Panc1 (cell line): ENCODE results near the gene HDAC11. TPM values are rescaled to one million over a fixed set of nuclear protein-coding genes. Genes with fewer than 3 reads are reported as not detected.

Experiments used
- ATAC-seq: fragments of 200-7000 bp; cut with Tn5 transposase; 2 replicates; pipeline ENCODE4 v1.9.1; 2020; ENCODE audit warnings: mild to moderate bottlenecking, moderate library complexity
- BruUV-seq: library from RNA; stranded (reverse); fragments of 400-500 nt; replicated peaks from 2 replicates; lab custom pipeline; 2021; lab: Mats Ljungman, UMichigan
- CTCF ChIA-PET: fragments of 300-600 bp; sonication (Branson Sonifier 250); formaldehyde crosslinking; loops from one replicate; lab custom pipeline; 2022; ENCODE audit warnings: antibody characterized with exemption; lab: Charles Lee
- POLR2A ChIA-PET: fragments of 300-600 bp; sonication (Branson Sonifier 250); formaldehyde crosslinking; loops from one replicate; lab custom pipeline; 2022; ENCODE audit warnings: antibody characterized with exemption; lab: Charles Lee
- DNase-seq: peaks from one replicate; pipeline ENCODE4 v3.0.0-alpha.2; 2010; ENCODE audit warnings: low read depth, low spot score
- H3K27ac ChIP-seq: 2 replicates; pipeline ENCODE4 v1.5.1; 2011; ENCODE audit warnings: mild to moderate bottlenecking, low read length, inconsistent platforms
- H3K27me3 ChIP-seq: fragments of 200-500 bp; sonication (Bioruptor generic); 2 replicates; pipeline ENCODE4 v1.6.0; 2014; ENCODE audit warnings: low read length, inconsistent platforms; ENCODE audit not compliant: control insufficient read depth, insufficient read depth
- H3K36me3 ChIP-seq: fragments of 200-500 bp; sonication (Bioruptor generic); 2 replicates; pipeline ENCODE4 v1.5.1; 2014; ENCODE audit warnings: inconsistent platforms, mild to moderate bottlenecking, low read length, moderate library complexity; ENCODE audit not compliant: control insufficient read depth, insufficient read depth
- H3K4me1 ChIP-seq: 2 replicates; pipeline ENCODE4 v1.5.1; 2011; ENCODE audit warnings: inconsistent platforms, mild to moderate bottlenecking, low read length, moderate library complexity; ENCODE audit not compliant: control insufficient read depth, insufficient read depth
- H3K4me3 ChIP-seq, 2 experiments: 2 replicates each; pipeline ENCODE4 v1.5.1; 2011 to 2012; ENCODE audit warnings: low read depth in 2 of 2, low read length in 2 of 2, mild to moderate bottlenecking in 2 of 2, inconsistent platforms in 1 of 2, moderate library complexity in 1 of 2
- H3K9me3 ChIP-seq: fragments of 200-500 bp; sonication (Bioruptor generic); 2 replicates; pipeline ENCODE4 v1.5.1; 2014; ENCODE audit warnings: low read depth, mild to moderate bottlenecking, inconsistent platforms, low read length, moderate library complexity; ENCODE audit not compliant: control insufficient read depth, insufficient read depth
- POLR2AphosphoS5 ChIP-seq: IDR thresholded peaks from 2 replicates; pipeline ENCODE4 v1.6.1; 2012; ENCODE audit warnings: mild to moderate bottlenecking, low read depth, low read length, moderate library complexity
- REST ChIP-seq, 2 experiments: IDR thresholded peaks; 2 replicates each; pipeline ENCODE4 v1.6.1; 2011 to 2012; ENCODE audit warnings: low read depth in 2 of 2, control low read depth in 1 of 2, low read length in 1 of 2, mild to moderate bottlenecking in 1 of 2, moderate library complexity in 1 of 2; ENCODE audit not compliant: insufficient read depth in 1 of 2
- SIN3A ChIP-seq: IDR thresholded peaks from 2 replicates; pipeline ENCODE4 v1.6.1; 2012; ENCODE audit warnings: low read depth, mild to moderate bottlenecking, low read length, moderate library complexity, borderline replicate concordance; ENCODE audit not compliant: insufficient read depth
- TCF7L2 ChIP-seq: IDR thresholded peaks from 2 replicates; pipeline ENCODE4 v1.6.1; 2011; ENCODE audit warnings: mild to moderate bottlenecking, low read depth, low read length, inconsistent platforms
- in situ Hi-C: cut with HindIII; loops from 2 replicates; pipeline ENCODE4 v1.10.0; 2016; ENCODE audit warnings: low sequenced_read_pairs, low pct_unique_long_range_greater_than_20kb
- intact Hi-C: fragments of 100-400 bp; cut with micrococcal nuclease; formaldehyde crosslinking; loops from one replicate; pipeline ENCODE4 v1.10.0; 2022; ENCODE audit not compliant: unreplicated experiment
- total RNA-seq: library from RNA; stranded (reverse); gene quantifications from one replicate; pipeline ENCODE4 v1.2.1, GENCODE V29; 2021; ENCODE audit not compliant: unreplicated experiment
- TF ChIP-seq, protein P1 (sequence below): fragments of 450-650 bp; IDR thresholded peaks from 2 replicates; pipeline ENCODE4 v1.5.1; 2017; ENCODE audit warnings: mild to moderate bottlenecking

Gene HDAC11
- total RNA-seq, 1 experiment from 2014 or later: 10.6 TPM

- POLR2A ChIA-PET: no interaction called here
- H3K27me3 ChIP-seq: no peaks in the 10 kb centered on the region
- H3K4me1 ChIP-seq: no peaks in the 10 kb centered on the region
- in situ Hi-C loops (no loop called here), intact Hi-C loops (no loop called here)
- H3K36me3 ChIP-seq: no peaks in the 10 kb centered on the region
- TF ChIP-seq REST (IDR thresholded peaks at IDR 0.05; ENCODE audit: insufficient read depth in 1 of 2, low read depth in 2 of 2, low read length in 1 of 2) (no peak), TCF7L2 (no peak), SIN3A (no peak), POLR2AphosphoS5 (no peak)
- TF ChIP-seq, protein P1, sequence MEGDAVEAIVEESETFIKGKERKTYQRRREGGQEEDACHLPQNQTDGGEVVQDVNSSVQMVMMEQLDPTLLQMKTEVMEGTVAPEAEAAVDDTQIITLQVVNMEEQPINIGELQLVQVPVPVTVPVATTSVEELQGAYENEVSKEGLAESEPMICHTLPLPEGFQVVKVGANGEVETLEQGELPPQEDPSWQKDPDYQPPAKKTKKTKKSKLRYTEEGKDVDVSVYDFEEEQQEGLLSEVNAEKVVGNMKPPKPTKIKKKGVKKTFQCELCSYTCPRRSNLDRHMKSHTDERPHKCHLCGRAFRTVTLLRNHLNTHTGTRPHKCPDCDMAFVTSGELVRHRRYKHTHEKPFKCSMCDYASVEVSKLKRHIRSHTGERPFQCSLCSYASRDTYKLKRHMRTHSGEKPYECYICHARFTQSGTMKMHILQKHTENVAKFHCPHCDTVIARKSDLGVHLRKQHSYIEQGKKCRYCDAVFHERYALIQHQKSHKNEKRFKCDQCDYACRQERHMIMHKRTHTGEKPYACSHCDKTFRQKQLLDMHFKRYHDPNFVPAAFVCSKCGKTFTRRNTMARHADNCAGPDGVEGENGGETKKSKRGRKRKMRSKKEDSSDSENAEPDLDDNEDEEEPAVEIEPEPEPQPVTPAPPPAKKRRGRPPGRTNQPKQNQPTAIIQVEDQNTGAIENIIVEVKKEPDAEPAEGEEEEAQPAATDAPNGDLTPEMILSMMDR: no peak
- no peaks in the 10 kb centered on the region for H3K9me3 ChIP-seq
- no peak overlapping the region for H3K27ac ChIP-seq
- H3K4me3 ChIP-seq: no peak overlapping the region
- DNase-seq (no peak), ATAC-seq (no peak)
- CTCF ChIA-PET: interaction anchor here (0.6 kb wide), 1 partner anchor 61 kb away, joined by 3 read pairs; no protein-coding TSS in a partner anchor
- BruUV-seq: no TSS peak
Measured at GRCh38 chr3:13539292-13539638, 59.2 kb downstream of the HDAC11 start.

GRCh38 chr3:13539671-13540070 is 59.6 kb downstream of the HDAC11 start:
- H3K27ac ChIP-seq: no peak overlapping the region
- intact Hi-C loops: no loop called here
- H3K9me3 ChIP-seq: no peaks in the 10 kb centered on the region

More at GRCh38 chr3:13539671-13540070, 59.6 kb downstream of the HDAC11 start:
- ATAC-seq (no peak), DNase-seq (no peak)
- CTCF ChIA-PET: no interaction called here
- in situ Hi-C loops: no loop called here
- no peaks in the 10 kb centered on the region for H3K36me3 ChIP-seq
- no peaks in the 10 kb centered on the region for H3K27me3 ChIP-seq
- POLR2A ChIA-PET: no interaction called here
- no peaks in the 10 kb centered on the region for H3K4me1 ChIP-seq
- BruUV-seq: no TSS peak
- TF ChIP-seq, protein P1: no peak
- TF ChIP-seq REST (IDR thresholded peaks at IDR 0.05; ENCODE audit: insufficient read depth in 1 of 2, low read depth in 2 of 2, low read length in 1 of 2) (no peak), TCF7L2 (no peak), POLR2AphosphoS5 (no peak), SIN3A (no peak)
- no peak overlapping the region for H3K4me3 ChIP-seq
